ENCODE data around the gene HECTD4. TPM values are rescaled to one million over a fixed set of nuclear protein-coding genes. Genes with fewer than 3 reads are reported as not detected.

The HECTD4 gene
- total and polyA plus RNA-seq, 12 donors: 17.5 to 50.0 (median 27.7) TPM

DNA sequence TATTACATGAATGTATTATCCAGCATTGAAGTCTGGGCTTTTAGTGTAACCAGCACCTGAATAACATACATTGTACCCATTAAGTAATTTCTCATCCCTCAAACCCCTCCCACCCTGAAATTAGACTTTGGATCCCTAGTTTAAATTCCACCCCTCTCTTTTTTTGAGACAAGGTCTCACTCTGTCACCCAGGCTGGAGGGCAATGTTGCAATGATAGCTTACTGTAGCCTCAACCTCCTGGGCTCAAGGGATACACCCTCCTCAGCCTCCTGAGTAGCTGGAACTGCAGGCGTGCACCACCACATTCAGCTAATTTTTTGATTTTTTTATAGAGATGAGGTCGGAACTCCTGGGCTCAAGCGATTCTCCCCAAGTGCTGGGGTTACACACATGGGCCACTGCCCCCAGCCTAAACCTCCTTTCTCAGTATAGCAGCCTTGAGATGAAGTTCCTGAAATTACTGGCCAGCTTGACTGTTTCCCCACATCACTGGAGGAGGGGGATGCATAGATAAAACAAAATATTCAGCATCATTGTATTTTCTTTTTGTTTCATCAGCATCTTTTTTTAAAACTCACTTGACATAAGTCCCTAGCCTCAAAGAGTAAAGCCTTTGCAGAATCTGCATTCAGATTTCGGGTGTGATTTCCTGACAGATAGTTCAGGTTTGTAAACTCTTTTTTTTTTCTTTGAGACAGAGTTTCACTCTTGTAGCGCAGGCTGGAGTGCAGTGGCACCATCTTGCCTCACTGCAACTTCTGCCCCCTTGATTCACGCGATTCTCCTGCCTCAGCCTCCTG lies 43.6 kb upstream of the HECTD4 start:
- 90 to 97% (median 93%) methylated on average over 7 of the region's 7 CpGs for WGBS, 4 donors
- no peak for DNase-seq
- intact Hi-C loops (cut with DNase I): no loop called here

DNA sequence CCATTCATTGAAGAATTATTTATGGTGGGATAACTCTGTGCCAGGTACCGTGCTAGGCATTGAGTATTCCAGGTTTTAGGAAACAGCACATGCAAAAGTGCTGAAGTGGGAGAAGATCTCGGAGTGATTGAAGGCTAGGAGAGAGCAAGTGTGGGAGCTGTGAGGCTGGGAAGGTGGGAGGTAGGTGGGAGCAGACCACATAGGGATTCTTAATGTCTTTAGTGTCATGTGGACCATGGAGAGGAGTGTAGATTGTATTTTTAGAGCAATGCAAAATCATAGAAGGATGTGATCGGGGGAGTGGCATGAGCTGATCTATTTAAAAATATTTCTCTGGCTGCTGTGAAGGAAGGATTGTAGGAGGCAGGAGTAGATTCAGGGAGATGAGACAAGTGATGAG lies 41.9 kb upstream of the HECTD4 start:
- Histone ChIP-seq H3K36me3 (replicated peaks in 1 of 2) (no peaks in the 10 kb centered on the region), H3K27ac (no peak overlapping the region), H3K4me1 (replicated peaks in 1 of 2) (peaks cover 13 to 37% of the 10 kb centered on the region in 2 donors), H3K9me3 (replicated peaks in 1 of 3) (no peaks in the 10 kb centered on the region), H3K4me3 (no peak overlapping the region), H3K27me3 (no peaks in the 10 kb centered on the region)
- no peak for DNase-seq
- 92 to 95% (median 93%) methylated on average over 3 of the region's 3 CpGs for WGBS, 4 donors
- TF ChIP-seq, protein P1, sequence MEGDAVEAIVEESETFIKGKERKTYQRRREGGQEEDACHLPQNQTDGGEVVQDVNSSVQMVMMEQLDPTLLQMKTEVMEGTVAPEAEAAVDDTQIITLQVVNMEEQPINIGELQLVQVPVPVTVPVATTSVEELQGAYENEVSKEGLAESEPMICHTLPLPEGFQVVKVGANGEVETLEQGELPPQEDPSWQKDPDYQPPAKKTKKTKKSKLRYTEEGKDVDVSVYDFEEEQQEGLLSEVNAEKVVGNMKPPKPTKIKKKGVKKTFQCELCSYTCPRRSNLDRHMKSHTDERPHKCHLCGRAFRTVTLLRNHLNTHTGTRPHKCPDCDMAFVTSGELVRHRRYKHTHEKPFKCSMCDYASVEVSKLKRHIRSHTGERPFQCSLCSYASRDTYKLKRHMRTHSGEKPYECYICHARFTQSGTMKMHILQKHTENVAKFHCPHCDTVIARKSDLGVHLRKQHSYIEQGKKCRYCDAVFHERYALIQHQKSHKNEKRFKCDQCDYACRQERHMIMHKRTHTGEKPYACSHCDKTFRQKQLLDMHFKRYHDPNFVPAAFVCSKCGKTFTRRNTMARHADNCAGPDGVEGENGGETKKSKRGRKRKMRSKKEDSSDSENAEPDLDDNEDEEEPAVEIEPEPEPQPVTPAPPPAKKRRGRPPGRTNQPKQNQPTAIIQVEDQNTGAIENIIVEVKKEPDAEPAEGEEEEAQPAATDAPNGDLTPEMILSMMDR (IDR thresholded peaks at IDR 0.05): no peak
- intact Hi-C loops (cut with DNase I): no loop called here

More for the DNA sequence above, 43.6 kb upstream of the HECTD4 start:
- Histone ChIP-seq H3K27ac (no peak overlapping the region), H3K27me3 (no peaks in the 10 kb centered on the region), H3K4me1 (replicated peaks in 1 of 2) (peaks cover 0 to 24% of the 10 kb centered on the region in 2 donors), H3K9me3 (replicated peaks in 1 of 3) (no peaks in the 10 kb centered on the region), H3K4me3 (no peak overlapping the region), H3K36me3 (replicated peaks in 1 of 2) (no peaks in the 10 kb centered on the region)
- no peak for TF ChIP-seq POLR2A (IDR thresholded peaks at IDR 0.05)

DNA sequence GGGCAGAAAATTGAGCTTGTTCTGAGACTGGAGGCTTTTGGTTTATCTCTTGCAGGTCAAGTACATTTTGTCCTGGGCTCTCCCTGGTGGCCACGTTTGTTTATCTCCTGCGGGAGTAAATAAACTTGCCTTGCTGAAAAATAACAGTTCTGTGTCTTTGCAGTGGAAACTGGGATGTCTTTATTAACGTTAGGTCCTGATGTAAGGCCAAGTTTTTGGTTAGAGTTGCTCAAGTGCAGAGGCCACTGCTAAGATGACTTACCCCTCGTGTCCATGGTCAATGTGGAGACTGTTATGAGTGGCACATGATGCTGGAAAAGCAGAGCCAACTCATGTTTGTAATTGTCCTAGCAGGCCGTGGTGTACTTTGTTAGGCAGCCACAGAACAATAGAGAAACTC lies 40.3 kb upstream of the HECTD4 start:
- no peaks in the 10 kb centered on the region for H3K36me3 ChIP-seq (replicated peaks in 1 of 2)
- intact Hi-C loops (cut with DNase I): no loop called here
- TF ChIP-seq POLR2A (IDR thresholded peaks at IDR 0.05): no peak
- TF ChIP-seq, protein P1 (IDR thresholded peaks at IDR 0.05): no peak
- WGBS, 4 donors: 23 to 51% (median 47%) methylated on average over 5 of the region's 5 CpGs
- peaks cover 21 to 46% of the 10 kb centered on the region in 2 donors for H3K4me1 ChIP-seq (replicated peaks in 1 of 2)
- H3K27ac ChIP-seq: peak overlapping the region in 2 of 5 donors; percentile 39 to 52
- H3K9me3 ChIP-seq (replicated peaks in 1 of 3): no peaks in the 10 kb centered on the region
- peak in 3 of 7 donors; percentile 9 to 65 (median 25) for DNase-seq
- H3K27me3 ChIP-seq: no peaks in the 10 kb centered on the region
- H3K4me3 ChIP-seq: no peak overlapping the region

DNA sequence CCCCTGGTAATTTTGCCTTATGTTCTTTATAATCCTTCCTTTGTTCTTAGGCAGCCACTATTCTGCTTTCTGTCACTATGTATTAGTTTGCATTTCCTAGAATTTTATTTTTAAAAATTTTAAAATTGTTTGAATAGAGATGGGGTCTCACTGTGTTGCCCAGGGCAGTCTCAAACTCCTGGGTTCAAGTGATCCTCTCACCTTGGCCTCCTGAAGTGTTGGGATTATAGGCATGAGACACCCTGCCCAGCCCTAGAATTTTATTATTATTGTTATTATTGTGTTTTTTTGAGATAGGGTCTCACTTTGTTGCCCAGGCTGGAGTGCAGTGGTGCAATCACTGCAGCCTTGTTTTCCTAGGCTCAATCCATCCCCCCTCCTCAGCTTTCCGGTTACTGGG lies 39.1 kb upstream of the HECTD4 start:
- TF ChIP-seq POLR2A (IDR thresholded peaks at IDR 0.05): no peak
- peak overlapping the region in 1 of 5 donors; percentile 52 for H3K27ac ChIP-seq
- WGBS, 4 donors: 97 to 100% (median 100%) methylated on average over 1 of the region's 1 CpG
- no peaks in the 10 kb centered on the region for H3K9me3 ChIP-seq (replicated peaks in 1 of 3)
- no peaks in the 10 kb centered on the region for H3K36me3 ChIP-seq (replicated peaks in 1 of 2)
- intact Hi-C loops (cut with DNase I): no loop called here
- no peaks in the 10 kb centered on the region for H3K27me3 ChIP-seq
- peaks cover 21 to 46% of the 10 kb centered on the region in 2 donors for H3K4me1 ChIP-seq (replicated peaks in 1 of 2)
- no peak for DNase-seq
- no peak overlapping the region for H3K4me3 ChIP-seq

DNA sequence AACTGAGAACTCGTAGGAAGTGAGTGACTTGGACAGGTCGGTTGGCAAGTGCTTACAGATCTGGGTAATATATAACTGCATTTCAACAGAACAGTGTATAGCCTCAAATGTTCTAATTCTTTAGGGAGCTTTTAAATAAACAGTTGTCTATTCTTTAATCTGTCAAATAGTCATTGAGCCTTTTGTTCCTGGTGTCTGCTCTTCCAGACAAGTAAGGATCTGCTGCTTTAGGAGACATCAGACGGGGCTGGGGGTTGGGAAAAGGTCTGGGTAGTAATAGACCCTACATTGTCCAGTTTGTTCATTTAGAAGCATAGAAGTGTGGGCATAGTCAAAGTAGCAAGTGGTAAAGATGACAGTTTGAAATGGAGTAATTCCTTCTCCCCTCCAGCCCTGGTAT lies 38.5 kb upstream of the HECTD4 start:
- DNase-seq: no peak
- intact Hi-C loops (cut with DNase I): no loop called here
- Histone ChIP-seq H3K4me1 (replicated peaks in 1 of 2) (peaks cover 21 to 46% of the 10 kb centered on the region in 2 donors), H3K4me3 (no peak overlapping the region), H3K27ac (peak overlapping the region in 1 of 5 donors; percentile 99), H3K27me3 (no peaks in the 10 kb centered on the region), H3K36me3 (replicated peaks in 1 of 2) (no peaks in the 10 kb centered on the region), H3K9me3 (replicated peaks in 1 of 3) (no peaks in the 10 kb centered on the region)
- no peak for TF ChIP-seq POLR2A (IDR thresholded peaks at IDR 0.05)
- TF ChIP-seq, protein P1 (IDR thresholded peaks at IDR 0.05): no peak
- WGBS, 4 donors: 82 to 88% (median 85%) methylated on average over 3 of the region's 3 CpGs
